ENCODE measurements around the gene KRTAP1-4.

DNA sequence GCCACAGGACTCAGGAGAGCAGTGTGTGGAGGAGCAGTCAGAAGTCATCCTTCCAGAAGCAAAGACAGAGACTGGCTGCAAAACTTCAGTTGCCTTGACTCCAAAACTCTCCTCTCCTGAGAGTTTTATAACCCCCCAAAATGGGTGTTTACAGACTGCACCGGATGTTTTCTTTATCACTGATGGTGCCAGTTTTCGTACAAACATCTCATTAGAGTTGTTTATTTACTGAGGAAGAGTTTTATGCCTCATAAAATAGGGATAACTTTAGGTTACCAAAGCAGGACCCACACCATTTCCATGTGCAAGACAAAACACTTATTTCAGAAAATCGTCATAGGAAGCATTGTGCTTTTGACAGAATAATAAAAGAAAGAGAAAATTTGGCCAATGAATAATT, 45.8 kb downstream of the KRTAP1-4 start, which contains the start of gene KRT40:
- TF ChIP-seq ZNF274 (IDR thresholded peaks at IDR 0.05; ENCODE audit: low read depth, low read length), result no peak
- TF ChIP-seq SUZ12 (IDR thresholded peaks at IDR 0.05; ENCODE audit: extremely low read depth, insufficient read depth, insufficient read length), result no peak
